Ishikawa (cell line): ENCODE measurements around the gene STAG1.

ENCODE experiments used
- CEBPB ChIP-seq: IDR thresholded peaks from 2 replicates; pipeline ENCODE4 v1.6.1; 2012
- CREB1 ChIP-seq: IDR thresholded peaks from 2 replicates; pipeline ENCODE4 v1.6.1; 2012; ENCODE audit warnings: low read depth
- EGR1 ChIP-seq: IDR thresholded peaks from 2 replicates; pipeline ENCODE4 v1.6.1; 2012
- EP300 ChIP-seq: IDR thresholded peaks from 2 replicates; pipeline ENCODE4 v1.6.1; 2012; ENCODE audit warnings: borderline replicate concordance
- FOXM1 ChIP-seq: IDR thresholded peaks from 2 replicates; pipeline ENCODE4 v1.6.1; 2012; ENCODE audit warnings: low read depth, borderline replicate concordance
- MAX ChIP-seq: IDR thresholded peaks from 2 replicates; pipeline ENCODE4 v1.6.1; 2012
- NFIC ChIP-seq: IDR thresholded peaks from 2 replicates; pipeline ENCODE4 v1.6.1; 2012
- RAD21 ChIP-seq: IDR thresholded peaks from 2 replicates; pipeline ENCODE4 v1.6.1; 2012; ENCODE audit warnings: low read depth
- REST ChIP-seq: IDR thresholded peaks from 2 replicates; pipeline ENCODE4 v1.6.1; 2012; ENCODE audit warnings: low read depth, mild to moderate bottlenecking
- TAF1 ChIP-seq: IDR thresholded peaks from 2 replicates; pipeline ENCODE4 v1.6.1; 2012; ENCODE audit warnings: low read depth, mild to moderate bottlenecking
- TCF12 ChIP-seq: IDR thresholded peaks from 2 replicates; pipeline ENCODE4 v1.6.1; 2012; ENCODE audit warnings: low read depth
- TEAD4 ChIP-seq: IDR thresholded peaks from 2 replicates; pipeline ENCODE4 v1.6.1; 2012
- USF1 ChIP-seq: IDR thresholded peaks from 2 replicates; pipeline ENCODE4 v1.6.1; 2012
- YY1 ChIP-seq: IDR thresholded peaks from 2 replicates; pipeline ENCODE4 v1.6.1; 2012; ENCODE audit warnings: low read depth
- ZBTB7A ChIP-seq: IDR thresholded peaks from 2 replicates; pipeline ENCODE4 v1.6.1; 2012; ENCODE audit warnings: low read depth

STAG1 gene

GRCh38 chr3:136463170-136463569 lies 289.0 kb downstream of the STAG1 start:
- TF ChIP-seq REST: no peak
- no peak for TF ChIP-seq YY1
- no peak for TF ChIP-seq EGR1
- no peak for TF ChIP-seq RAD21
- no peak for TF ChIP-seq NFIC
- no peak for TF ChIP-seq USF1
- no peak for TF ChIP-seq TCF12
- TF ChIP-seq ZBTB7A: no peak
- TF ChIP-seq FOXM1: no peak
- no peak for TF ChIP-seq EP300
- TF ChIP-seq TAF1: no peak
- no peak for TF ChIP-seq MAX
- TF ChIP-seq CREB1: no peak

GRCh38 chr3:136457793-136458192 lies 294.4 kb downstream of the STAG1 start:
- TF ChIP-seq USF1 (no peak), MAX (no peak), EGR1 (no peak), TEAD4 (no peak), FOXM1 (no peak), TCF12 (no peak), CREB1 (no peak), CEBPB (no peak), ZBTB7A (no peak), EP300 (no peak), NFIC (no peak), REST (no peak), RAD21 (no peak), YY1 (no peak), TAF1 (no peak)

GRCh38 chr3:136456196-136456595 lies 296.0 kb downstream of the STAG1 start:
- TF ChIP-seq CEBPB (no peak), TEAD4 (no peak), TAF1 (no peak), TCF12 (no peak), MAX (no peak), EGR1 (no peak), FOXM1 (no peak), YY1 (no peak), RAD21 (no peak), EP300 (no peak), USF1 (no peak), NFIC (no peak)

GRCh38 chr3:136444581-136444980 lies 307.6 kb downstream of the STAG1 start:
- TF ChIP-seq REST (no peak), EP300 (no peak)
